ENCODE measurements around the gene CCNY. TPM values are rescaled to one million over a fixed set of nuclear protein-coding genes. Genes with fewer than 3 reads are reported as not detected.

CCNY gene
- total RNA-seq, 2 experiments from 2014 or later, result 64.9 to 66.9 TPM

- Mint-ChIP-seq H3K4me1 (ENCODE audit: low read depth) (peaks cover 64% of the 10 kb centered on the region), H3K4me3 (no peak overlapping the region), H3K9me3 (no peaks in the 10 kb centered on the region), H3K27ac (no peak overlapping the region), H3K36me3 (ENCODE audit: low read depth) (peaks cover 4% of the 10 kb centered on the region), H3K27me3 (no peaks in the 10 kb centered on the region)
- peaks cover 41% of the 10 kb centered on the region for H3K4me1 ChIP-seq (ENCODE audit: insufficient read depth, low read length)
- H3K9me3 ChIP-seq (ENCODE audit: control insufficient read depth in 1 of 2, insufficient read depth in 1 of 2, low read length in 2 of 2), result peaks cover 0 to 3% of the 10 kb centered on the region in 2 experiments
- no peak overlapping the region for H3K4me3 ChIP-seq (ENCODE audit: low read length)
- POLR2A ChIA-PET, result no interaction called here
- no peaks in the 10 kb centered on the region for H3K27me3 ChIP-seq (ENCODE audit: control insufficient read depth in 1 of 2, insufficient read depth in 2 of 2, low read length in 2 of 2)
- H3K36me3 ChIP-seq (ENCODE audit: insufficient read depth, low read length), result no peaks in the 10 kb centered on the region
- CTCF ChIA-PET, result no interaction called here
- intact Hi-C loops (cut with DNase I, micrococcal nuclease), result no loop called here
- ATAC-seq (ENCODE audit: poor library complexity) (no peak), DNase-seq (no peak)
- no peak overlapping the region for H3K27ac ChIP-seq (ENCODE audit: low read depth in 1 of 2, low read length in 2 of 2)
- TF ChIP-seq, protein P1, sequence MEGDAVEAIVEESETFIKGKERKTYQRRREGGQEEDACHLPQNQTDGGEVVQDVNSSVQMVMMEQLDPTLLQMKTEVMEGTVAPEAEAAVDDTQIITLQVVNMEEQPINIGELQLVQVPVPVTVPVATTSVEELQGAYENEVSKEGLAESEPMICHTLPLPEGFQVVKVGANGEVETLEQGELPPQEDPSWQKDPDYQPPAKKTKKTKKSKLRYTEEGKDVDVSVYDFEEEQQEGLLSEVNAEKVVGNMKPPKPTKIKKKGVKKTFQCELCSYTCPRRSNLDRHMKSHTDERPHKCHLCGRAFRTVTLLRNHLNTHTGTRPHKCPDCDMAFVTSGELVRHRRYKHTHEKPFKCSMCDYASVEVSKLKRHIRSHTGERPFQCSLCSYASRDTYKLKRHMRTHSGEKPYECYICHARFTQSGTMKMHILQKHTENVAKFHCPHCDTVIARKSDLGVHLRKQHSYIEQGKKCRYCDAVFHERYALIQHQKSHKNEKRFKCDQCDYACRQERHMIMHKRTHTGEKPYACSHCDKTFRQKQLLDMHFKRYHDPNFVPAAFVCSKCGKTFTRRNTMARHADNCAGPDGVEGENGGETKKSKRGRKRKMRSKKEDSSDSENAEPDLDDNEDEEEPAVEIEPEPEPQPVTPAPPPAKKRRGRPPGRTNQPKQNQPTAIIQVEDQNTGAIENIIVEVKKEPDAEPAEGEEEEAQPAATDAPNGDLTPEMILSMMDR (IDR thresholded peaks at IDR 0.05), result no peak
Observed at GRCh38 chr10:35398355-35398754, 62.0 kb downstream of the CCNY start.

DNA sequence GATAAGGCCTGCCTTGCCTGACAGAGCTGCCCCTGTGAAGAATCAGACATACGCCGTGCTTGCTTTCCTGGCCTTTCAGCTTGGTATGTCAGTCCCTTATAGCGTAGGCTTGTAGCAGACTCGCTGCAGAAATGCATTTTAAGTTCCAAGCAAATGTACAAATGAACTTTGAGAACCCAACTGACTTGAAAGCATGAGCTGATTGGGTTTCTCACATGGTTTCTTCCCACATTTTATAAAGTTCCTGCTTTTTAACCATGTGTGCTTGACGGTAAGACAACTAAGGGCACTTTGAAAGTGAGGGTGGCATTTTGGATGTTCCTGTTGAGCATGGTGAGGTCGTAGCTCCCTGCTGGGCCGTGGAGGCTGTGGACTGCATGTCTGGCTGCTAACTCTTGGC lies 62.6 kb downstream of the CCNY start:
- Histone ChIP-seq H3K27ac (ENCODE audit: low read depth in 1 of 2, low read length in 2 of 2) (no peak overlapping the region), H3K27me3 (ENCODE audit: control insufficient read depth in 1 of 2, insufficient read depth in 2 of 2, low read length in 2 of 2) (no peaks in the 10 kb centered on the region), H3K4me3 (ENCODE audit: low read length) (no peak overlapping the region), H3K36me3 (ENCODE audit: insufficient read depth, low read length) (no peaks in the 10 kb centered on the region), H3K9me3 (ENCODE audit: control insufficient read depth in 1 of 2, insufficient read depth in 1 of 2, low read length in 2 of 2) (peaks cover 0 to 3% of the 10 kb centered on the region in 2 experiments), H3K4me1 (ENCODE audit: insufficient read depth, low read length) (peaks cover 39% of the 10 kb centered on the region)
- Mint-ChIP-seq H3K27ac (no peak overlapping the region), H3K4me1 (ENCODE audit: low read depth) (peaks cover 60% of the 10 kb centered on the region), H3K27me3 (no peaks in the 10 kb centered on the region), H3K4me3 (no peak overlapping the region), H3K9me3 (no peaks in the 10 kb centered on the region), H3K36me3 (ENCODE audit: low read depth) (peaks cover 4% of the 10 kb centered on the region)
- ChIA-PET CTCF (no interaction called here), POLR2A (no interaction called here)
- TF ChIP-seq, protein P1 (IDR thresholded peaks at IDR 0.05), result no peak
- ATAC-seq (ENCODE audit: poor library complexity), result no peak
- no peak for DNase-seq
- intact Hi-C loops (cut with DNase I, micrococcal nuclease), result no loop called here

GRCh38 chr10:35399414-35400009 lies 63.2 kb downstream of the CCNY start:
- POLR2A ChIA-PET, result no interaction called here
- ATAC-seq (ENCODE audit: poor library complexity), result no peak
- CTCF ChIA-PET, result no interaction called here
- Histone ChIP-seq H3K27me3 (ENCODE audit: control insufficient read depth in 1 of 2, insufficient read depth in 2 of 2, low read length in 2 of 2) (no peaks in the 10 kb centered on the region), H3K36me3 (ENCODE audit: insufficient read depth, low read length) (no peaks in the 10 kb centered on the region), H3K4me1 (ENCODE audit: insufficient read depth, low read length) (peaks cover 39% of the 10 kb centered on the region), H3K27ac (ENCODE audit: low read depth in 1 of 2, low read length in 2 of 2) (no peak overlapping the region), H3K9me3 (ENCODE audit: control insufficient read depth in 1 of 2, insufficient read depth in 1 of 2, low read length in 2 of 2) (peaks cover 0 to 3% of the 10 kb centered on the region in 2 experiments), H3K4me3 (ENCODE audit: low read length) (no peak overlapping the region)
- H3K9me3 Mint-ChIP-seq, result no peaks in the 10 kb centered on the region
- peaks cover 4% of the 10 kb centered on the region for H3K36me3 Mint-ChIP-seq (ENCODE audit: low read depth)
- no peaks in the 10 kb centered on the region for H3K27me3 Mint-ChIP-seq
- H3K27ac Mint-ChIP-seq, result no peak overlapping the region
- TF ChIP-seq, protein P1 (IDR thresholded peaks at IDR 0.05), result no peak
- intact Hi-C loops (cut with DNase I, micrococcal nuclease), result no loop called here
- DNase-seq, result no peak
- peaks cover 54% of the 10 kb centered on the region for H3K4me1 Mint-ChIP-seq (ENCODE audit: low read depth)
- H3K4me3 Mint-ChIP-seq, result no peak overlapping the region
